HepG2 (cell line): ENCODE data around the gene CAMTA2. TPM values are rescaled to one million over a fixed set of nuclear protein-coding genes. Genes with fewer than 3 reads are reported as not detected.

Experiments used
- CBX2 ChIP-seq, 2 experiments: fragments of 200-600 bp in 1 of 2; sonication (generic); formaldehyde crosslinking in 1 of 2; IDR thresholded peaks; 2 replicates each; pipeline versions ENCODE4 v1.7.0 to v1.8.1; 2018 to 2022; ENCODE audit warnings: low read depth in 2 of 2, low read length in 1 of 2, mild to moderate bottlenecking in 1 of 2, missing genetic modification reagents in 1 of 2
- CEBPB ChIP-seq: IDR thresholded peaks from 2 replicates; pipeline ENCODE4 v1.6.1; 2011; ENCODE audit warnings: low read depth, low read length, improper control_type of control experiment, borderline replicate concordance
- GABPB1 ChIP-seq: IDR thresholded peaks from 2 replicates; pipeline ENCODE4 v1.6.1; 2016; ENCODE audit warnings: mild to moderate bottlenecking, missing genetic modification reagents, moderate library complexity, missing compliant biosample characterization
- HNRNPL ChIP-seq: fragments of 200-400 bp; formaldehyde crosslinking; IDR thresholded peaks from 2 replicates; pipeline ENCODE4 v1.6.1; 2017; ENCODE audit warnings: mild to moderate bottlenecking, low read depth, low read length
- KLF11 ChIP-seq: IDR thresholded peaks from 2 replicates; pipeline ENCODE4 v1.6.1; 2016; ENCODE audit warnings: missing compliant biosample characterization
- MYNN ChIP-seq: sonication (generic); formaldehyde crosslinking; IDR thresholded peaks from 2 replicates; pipeline ENCODE4 v1.4.0; 2020; ENCODE audit warnings: mild to moderate bottlenecking, low read depth, missing genetic modification reagents
- PAF1 ChIP-seq: IDR thresholded peaks from 2 replicates; pipeline ENCODE4 v1.6.1; 2016; ENCODE audit warnings: missing genetic modification reagents, missing compliant biosample characterization
- RFX1 ChIP-seq: fragments of 450-650 bp; IDR thresholded peaks from 2 replicates; pipeline ENCODE4 v1.6.1; 2017
- RFX5 ChIP-seq: IDR thresholded peaks from 2 replicates; pipeline ENCODE4 v1.6.1; 2011; ENCODE audit warnings: low read depth, low read length, improper control_type of control experiment
- ZNF761 ChIP-seq: sonication (generic); formaldehyde crosslinking; conservative IDR thresholded peaks from 2 replicates; pipeline ENCODE4 v1.4.0; 2020; ENCODE audit warnings: mild to moderate bottlenecking, missing genetic modification reagents
- polyA plus RNA-seq, 8 experiments: library from polyadenylated mRNA; depleted of rRNA in 3 of 8; stranded (reverse) in 7 of 8; unstranded in 1 of 8; fragments of >200 nt; fragmentation: Illumina TruSeq in 4 of 8; extraction: Trizol in 4 of 8; gene quantifications; 2 replicates each; pipeline versions ENCODE4 v1.2.1 to v1.2.3, GENCODE V29; 2011 to 2016; ENCODE audit warnings: low read depth in 4 of 8, missing spikeins in 1 of 8, mixed read lengths in 1 of 8; ENCODE audit not compliant: insufficient read depth in 1 of 8
- total RNA-seq, 5 experiments: library from RNA; depleted of rRNA; stranded (reverse); fragments of >200 nt; fragmentation: Illumina TruSeq; extraction: Trizol; gene quantifications; 2 replicates each; pipeline ENCODE4 v1.2.3, GENCODE V29; 2016; ENCODE audit warnings: low read depth in 1 of 5
- TF ChIP-seq, protein P1 (sequence below): sonication (generic); formaldehyde crosslinking; IDR thresholded peaks from 2 replicates; pipeline ENCODE4 v1.4.0; 2020; ENCODE audit warnings: missing genetic modification reagents, mild to moderate bottlenecking, borderline replicate concordance
- TF ChIP-seq, protein P2 (sequence below): sonication (generic); formaldehyde crosslinking; IDR thresholded peaks from 2 replicates; pipeline ENCODE4 v1.4.0; 2020; ENCODE audit warnings: mild to moderate bottlenecking, missing genetic modification reagents
- TF ChIP-seq, protein P3 (sequence below): IDR thresholded peaks from 2 replicates; pipeline ENCODE4 v1.6.1; 2016; ENCODE audit warnings: missing genetic modification reagents, missing compliant biosample characterization
- TF ChIP-seq, protein P4 (sequence below): sonication (generic); formaldehyde crosslinking; IDR thresholded peaks from 2 replicates; pipeline ENCODE4; 2020; ENCODE audit warnings: missing genetic modification reagents, mild to moderate bottlenecking, borderline replicate concordance

The CAMTA2 gene
- total and polyA plus RNA-seq, 2 of the 13 experiments (the other 11 are each of a cell fraction or from before 2014, with no cell fraction given): 4.1 to 7.1 TPM

DNA sequence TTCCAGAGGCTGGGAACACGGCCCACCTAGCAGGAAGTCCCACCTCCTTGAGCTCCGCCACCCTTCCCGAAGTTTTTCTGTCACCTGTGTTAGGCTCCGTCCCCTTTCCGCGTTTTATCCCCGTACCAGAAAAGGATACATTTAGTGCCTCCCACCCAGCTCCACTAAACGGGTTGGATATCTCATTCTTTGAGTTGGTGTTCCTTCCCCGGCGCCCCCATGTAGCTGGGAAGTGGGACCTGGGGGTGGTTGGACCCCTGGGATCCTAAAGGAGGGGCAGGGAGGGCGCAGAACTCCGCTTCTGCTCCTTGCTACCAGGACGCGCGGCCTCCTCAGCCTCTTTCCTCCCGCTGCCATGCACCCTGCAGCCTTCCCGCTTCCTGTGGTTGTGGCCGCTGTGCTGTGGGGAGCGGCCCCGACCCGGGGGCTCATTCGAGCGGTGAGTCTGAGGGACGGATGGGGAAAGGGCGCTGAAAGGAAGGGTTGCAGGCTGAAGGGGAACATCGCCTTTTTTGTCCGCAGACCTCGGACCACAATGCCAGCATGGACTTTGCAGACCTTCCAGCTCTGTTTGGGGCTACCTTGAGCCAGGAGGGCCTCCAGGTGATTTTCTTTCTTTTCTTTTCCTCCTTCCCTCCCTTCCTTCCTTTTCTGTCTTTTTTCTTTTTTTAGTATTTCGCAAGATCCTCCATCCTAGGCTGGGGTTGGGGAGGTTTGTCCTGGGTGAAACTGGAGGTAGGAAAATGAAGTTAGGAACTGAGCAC, 46.7 kb downstream of the CAMTA2 start (continued):
- TF ChIP-seq, protein P1, sequence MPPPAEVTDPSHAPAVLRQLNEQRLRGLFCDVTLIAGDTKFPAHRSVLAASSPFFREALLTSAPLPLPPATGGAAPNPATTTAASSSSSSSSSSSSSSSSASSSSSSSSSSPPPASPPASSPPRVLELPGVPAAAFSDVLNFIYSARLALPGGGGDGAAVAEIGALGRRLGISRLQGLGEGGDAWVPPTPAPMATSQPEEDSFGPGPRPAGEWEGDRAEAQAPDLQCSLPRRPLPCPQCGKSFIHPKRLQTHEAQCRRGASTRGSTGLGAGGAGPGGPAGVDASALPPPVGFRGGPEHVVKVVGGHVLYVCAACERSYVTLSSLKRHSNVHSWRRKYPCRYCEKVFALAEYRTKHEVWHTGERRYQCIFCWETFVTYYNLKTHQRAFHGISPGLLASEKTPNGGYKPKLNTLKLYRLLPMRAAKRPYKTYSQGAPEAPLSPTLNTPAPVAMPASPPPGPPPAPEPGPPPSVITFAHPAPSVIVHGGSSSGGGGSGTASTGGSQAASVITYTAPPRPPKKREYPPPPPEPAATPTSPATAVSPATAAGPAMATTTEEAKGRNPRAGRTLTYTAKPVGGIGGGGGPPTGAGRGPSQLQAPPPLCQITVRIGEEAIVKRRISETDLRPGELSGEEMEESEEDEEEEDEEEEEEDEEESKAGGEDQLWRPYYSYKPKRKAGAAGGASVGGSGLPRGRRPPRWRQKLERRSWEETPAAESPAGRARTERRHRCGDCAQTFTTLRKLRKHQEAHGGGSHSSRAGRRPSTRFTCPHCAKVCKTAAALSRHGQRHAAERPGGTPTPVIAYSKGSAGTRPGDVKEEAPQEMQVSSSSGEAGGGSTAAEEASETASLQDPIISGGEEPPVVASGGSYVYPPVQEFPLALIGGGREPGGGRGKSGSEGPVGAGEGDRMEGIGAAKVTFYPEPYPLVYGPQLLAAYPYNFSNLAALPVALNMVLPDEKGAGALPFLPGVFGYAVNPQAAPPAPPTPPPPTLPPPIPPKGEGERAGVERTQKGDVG (CRISPR knock-in tag): no peak
- TF ChIP-seq CBX2 (IDR thresholded peaks at IDR 0.05; ENCODE audit: low read depth, low read length) (no peak), CBX2 (CRISPR knock-in tag; IDR thresholded peaks at IDR 0.05; ENCODE audit: low read depth) (no peak), PAF1 (CRISPR knock-in tag) (no peak), RFX5 (no peak), RFX1 (no peak), GABPB1 (CRISPR knock-in tag) (peak; percentile 44; the same call in 1 of the 2 replicates), CEBPB (0 out of 2 replicates have a peak, but pooled peaks have one; percentile 21), MYNN (CRISPR knock-in tag) (no peak), KLF11 (CRISPR knock-in tag) (no peak), HNRNPL (no peak), ZNF761 (CRISPR knock-in tag) (no peak)
- TF ChIP-seq, protein P2, sequence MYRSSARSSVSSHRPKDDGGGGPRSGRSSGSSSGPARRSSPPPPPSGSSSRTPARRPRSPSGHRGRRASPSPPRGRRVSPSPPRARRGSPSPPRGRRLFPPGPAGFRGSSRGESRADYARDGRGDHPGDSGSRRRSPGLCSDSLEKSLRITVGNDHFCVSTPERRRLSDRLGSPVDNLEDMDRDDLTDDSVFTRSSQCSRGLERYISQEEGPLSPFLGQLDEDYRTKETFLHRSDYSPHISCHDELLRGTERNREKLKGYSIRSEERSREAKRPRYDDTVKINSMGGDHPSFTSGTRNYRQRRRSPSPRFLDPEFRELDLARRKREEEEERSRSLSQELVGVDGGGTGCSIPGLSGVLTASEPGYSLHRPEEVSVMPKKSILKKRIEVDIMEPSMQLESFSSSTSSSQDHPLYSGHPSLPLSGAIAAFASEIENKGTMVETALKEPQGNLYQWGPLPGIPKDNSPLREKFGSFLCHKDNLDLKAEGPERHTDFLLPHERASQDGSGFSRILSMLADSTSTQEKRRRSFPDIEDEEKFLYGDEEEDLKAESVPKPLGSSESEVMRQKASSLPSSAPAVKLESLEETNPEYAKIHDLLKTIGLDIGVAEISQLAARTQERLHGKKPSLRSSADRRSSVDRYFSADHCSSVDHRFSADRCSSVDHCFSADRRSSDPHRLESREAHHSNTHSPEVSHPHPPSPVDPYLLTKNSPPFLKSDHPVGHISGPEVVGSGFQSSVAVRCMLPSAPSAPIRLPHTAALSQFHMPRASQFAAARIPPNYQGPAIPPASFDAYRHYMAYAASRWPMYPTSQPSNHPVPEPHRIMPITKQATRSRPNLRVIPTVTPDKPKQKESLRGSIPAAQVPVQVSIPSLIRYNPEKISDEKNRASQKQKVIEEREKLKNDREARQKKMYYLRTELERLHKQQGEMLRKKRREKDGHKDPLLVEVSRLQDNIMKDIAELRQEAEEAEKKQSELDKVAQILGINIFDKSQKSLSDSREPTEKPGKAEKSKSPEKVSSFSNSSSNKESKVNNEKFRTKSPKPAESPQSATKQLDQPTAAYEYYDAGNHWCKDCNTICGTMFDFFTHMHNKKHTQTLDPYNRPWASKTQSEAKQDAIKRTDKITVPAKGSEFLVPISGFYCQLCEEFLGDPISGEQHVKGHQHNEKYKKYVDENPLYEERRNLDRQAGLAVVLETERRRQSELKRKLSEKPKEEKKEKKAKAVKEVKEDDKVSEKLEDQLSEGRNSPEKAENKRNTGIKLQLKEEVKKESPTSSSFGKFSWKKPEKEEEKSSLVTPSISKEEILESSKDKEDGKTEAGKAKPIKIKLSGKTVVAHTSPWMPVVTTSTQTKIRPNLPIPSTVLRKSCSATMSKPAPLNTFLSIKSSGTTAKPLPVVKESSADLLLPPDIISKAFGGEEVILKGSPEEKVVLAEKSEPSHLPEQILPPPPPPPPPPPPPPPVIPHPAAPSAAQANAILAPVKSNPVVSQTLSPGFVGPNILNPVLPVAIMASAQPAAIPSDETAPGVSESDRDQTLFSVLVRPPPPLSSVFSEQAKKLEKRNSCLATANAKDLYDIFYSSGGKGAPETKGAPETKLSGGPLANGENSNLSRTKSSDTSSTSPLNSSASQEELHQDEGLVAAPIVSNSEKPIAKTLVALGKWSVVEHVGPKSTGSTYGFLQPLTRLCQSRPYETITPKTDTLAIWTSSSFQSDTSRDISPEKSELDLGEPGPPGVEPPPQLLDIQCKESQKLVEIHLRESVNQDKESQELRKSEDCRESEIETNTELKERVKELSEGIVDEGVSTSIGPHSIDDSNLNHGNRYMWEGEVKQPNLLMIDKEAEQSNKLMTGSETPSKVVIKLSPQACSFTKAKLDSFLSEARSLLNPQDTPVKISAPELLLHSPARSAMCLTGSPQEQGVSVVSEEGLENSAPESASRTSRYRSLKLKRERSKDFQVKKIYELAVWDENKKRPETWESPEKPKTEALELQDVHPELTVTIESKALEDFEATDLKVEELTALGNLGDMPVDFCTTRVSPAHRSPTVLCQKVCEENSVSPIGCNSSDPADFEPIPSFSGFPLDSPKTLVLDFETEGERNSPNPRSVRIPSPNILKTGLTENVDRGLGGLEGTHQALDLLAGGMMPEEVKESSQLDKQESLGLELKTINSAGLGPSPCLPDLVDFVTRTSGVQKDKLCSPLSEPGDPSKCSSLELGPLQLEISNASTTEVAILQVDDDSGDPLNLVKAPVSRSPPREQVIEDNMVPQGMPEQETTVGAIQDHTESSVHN (CRISPR knock-in tag): no peak
- TF ChIP-seq, protein P3, sequence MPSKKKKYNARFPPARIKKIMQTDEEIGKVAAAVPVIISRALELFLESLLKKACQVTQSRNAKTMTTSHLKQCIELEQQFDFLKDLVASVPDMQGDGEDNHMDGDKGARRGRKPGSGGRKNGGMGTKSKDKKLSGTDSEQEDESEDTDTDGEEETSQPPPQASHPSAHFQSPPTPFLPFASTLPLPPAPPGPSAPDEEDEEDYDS (CRISPR knock-in tag): no peak
- TF ChIP-seq, protein P4, sequence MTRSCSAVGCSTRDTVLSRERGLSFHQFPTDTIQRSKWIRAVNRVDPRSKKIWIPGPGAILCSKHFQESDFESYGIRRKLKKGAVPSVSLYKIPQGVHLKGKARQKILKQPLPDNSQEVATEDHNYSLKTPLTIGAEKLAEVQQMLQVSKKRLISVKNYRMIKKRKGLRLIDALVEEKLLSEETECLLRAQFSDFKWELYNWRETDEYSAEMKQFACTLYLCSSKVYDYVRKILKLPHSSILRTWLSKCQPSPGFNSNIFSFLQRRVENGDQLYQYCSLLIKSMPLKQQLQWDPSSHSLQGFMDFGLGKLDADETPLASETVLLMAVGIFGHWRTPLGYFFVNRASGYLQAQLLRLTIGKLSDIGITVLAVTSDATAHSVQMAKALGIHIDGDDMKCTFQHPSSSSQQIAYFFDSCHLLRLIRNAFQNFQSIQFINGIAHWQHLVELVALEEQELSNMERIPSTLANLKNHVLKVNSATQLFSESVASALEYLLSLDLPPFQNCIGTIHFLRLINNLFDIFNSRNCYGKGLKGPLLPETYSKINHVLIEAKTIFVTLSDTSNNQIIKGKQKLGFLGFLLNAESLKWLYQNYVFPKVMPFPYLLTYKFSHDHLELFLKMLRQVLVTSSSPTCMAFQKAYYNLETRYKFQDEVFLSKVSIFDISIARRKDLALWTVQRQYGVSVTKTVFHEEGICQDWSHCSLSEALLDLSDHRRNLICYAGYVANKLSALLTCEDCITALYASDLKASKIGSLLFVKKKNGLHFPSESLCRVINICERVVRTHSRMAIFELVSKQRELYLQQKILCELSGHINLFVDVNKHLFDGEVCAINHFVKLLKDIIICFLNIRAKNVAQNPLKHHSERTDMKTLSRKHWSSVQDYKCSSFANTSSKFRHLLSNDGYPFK (CRISPR knock-in tag): peak; percentile 49; the same call in 1 of the 2 replicates
